ENCODE data around the gene HCFC1R1. TPM values are rescaled to one million over a fixed set of nuclear protein-coding genes. Genes with fewer than 3 reads are reported as not detected.
A peak's percentile ranks its signal among the peaks of the same experiment; 100 is the strongest.

Gene HCFC1R1
- total and polyA plus RNA-seq, 2 donors = 19.0 to 56.0 TPM

DNA sequence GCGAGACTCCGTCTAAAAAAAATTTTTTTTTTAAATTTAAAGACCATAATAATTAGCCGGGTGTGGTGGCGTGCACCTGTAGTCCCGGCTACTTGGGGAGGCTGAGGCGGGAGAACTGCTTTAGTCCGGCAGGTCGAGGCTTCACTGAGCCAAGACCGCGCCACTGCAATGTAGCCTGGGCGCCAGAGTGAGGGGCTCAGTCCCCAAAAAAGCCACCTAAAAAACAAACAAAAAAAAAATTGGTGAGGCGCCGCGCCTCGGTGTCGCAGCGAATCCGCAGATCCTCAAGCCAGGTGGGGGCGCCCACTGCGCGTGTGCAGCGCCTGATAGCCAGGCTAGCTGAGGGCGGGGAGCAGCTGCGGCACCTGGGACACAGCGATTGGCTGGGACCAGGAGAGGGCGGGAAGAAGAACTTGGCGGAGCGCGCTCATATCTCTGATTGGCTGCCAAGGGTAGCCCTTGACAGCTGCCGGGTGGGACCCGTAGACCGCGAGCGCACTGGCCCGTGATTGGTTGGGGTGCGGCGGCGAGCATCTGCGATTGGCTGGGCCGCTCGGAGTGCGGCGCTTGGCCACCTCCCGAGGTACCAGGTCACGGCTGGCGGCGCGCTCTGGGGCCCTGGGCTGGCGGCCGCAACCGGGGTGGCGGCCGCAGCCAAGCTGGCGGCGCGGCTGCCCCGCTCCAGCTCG lies 20.0 kb downstream of the HCFC1R1 start:
- H3K27me3 ChIP-seq (ENCODE audit: control insufficient read depth in 2 of 2, insufficient read depth in 1 of 2, low read length in 1 of 2) = peaks cover 10 to 61% of the 10 kb centered on the region in 2 donors
- H3K4me3 ChIP-seq (ENCODE audit: low read length in 2 of 2) = peak overlapping the region in 1 of 2 donors; percentile 61
- peak; percentile 93 to 99 (median 97) for DNase-seq (ENCODE audit: low read depth in 6 of 9, low spot score in 9 of 9)
- no peaks in the 10 kb centered on the region for H3K36me3 ChIP-seq (ENCODE audit: control insufficient read depth in 2 of 2, insufficient read depth in 2 of 2, low read length in 1 of 2)
- WGBS = 9% methylated on average over 58 of the region's 58 CpGs
- peaks cover 0 to 4% of the 10 kb centered on the region in 2 donors for H3K9me3 ChIP-seq (ENCODE audit: control insufficient read depth in 2 of 2, insufficient read depth in 1 of 2, low read length in 1 of 2)
- H3K27ac ChIP-seq (ENCODE audit: low read depth in 1 of 2, low read length in 1 of 2) = no peak overlapping the region
- H3K4me1 ChIP-seq (ENCODE audit: control insufficient read depth in 2 of 2, insufficient read depth in 2 of 2, low read length in 2 of 2) = peaks cover 23 to 39% of the 10 kb centered on the region in 2 donors

- Histone ChIP-seq H3K36me3 (ENCODE audit: control insufficient read depth in 2 of 2, insufficient read depth in 2 of 2, low read length in 1 of 2) (no peaks in the 10 kb centered on the region), H3K4me1 (ENCODE audit: control insufficient read depth in 2 of 2, insufficient read depth in 2 of 2, low read length in 2 of 2) (peaks cover 4 to 15% of the 10 kb centered on the region in 2 donors), H3K9me3 (ENCODE audit: control insufficient read depth in 2 of 2, insufficient read depth in 1 of 2, low read length in 1 of 2) (no peaks in the 10 kb centered on the region), H3K27ac (ENCODE audit: low read depth in 1 of 2, low read length in 1 of 2) (no peak overlapping the region), H3K4me3 (ENCODE audit: low read length in 2 of 2) (no peak overlapping the region), H3K27me3 (ENCODE audit: control insufficient read depth in 2 of 2, insufficient read depth in 1 of 2, low read length in 1 of 2) (peaks cover 10 to 58% of the 10 kb centered on the region in 2 donors)
- DNase-seq (ENCODE audit: low read depth in 6 of 9, low spot score in 9 of 9) = no peak
- 97% methylated on average over 12 of the region's 12 CpGs for WGBS
These were observed 22.4 kb downstream of the HCFC1R1 start for GRCh38 chr16:3001316-3001715.

- Histone ChIP-seq H3K4me3 (ENCODE audit: low read length in 2 of 2) (no peak overlapping the region), H3K4me1 (ENCODE audit: control insufficient read depth in 2 of 2, insufficient read depth in 2 of 2, low read length in 2 of 2) (peaks cover 4 to 9% of the 10 kb centered on the region in 2 donors), H3K27me3 (ENCODE audit: control insufficient read depth in 2 of 2, insufficient read depth in 1 of 2, low read length in 1 of 2) (peaks cover 8 to 51% of the 10 kb centered on the region in 2 donors), H3K27ac (ENCODE audit: low read depth in 1 of 2, low read length in 1 of 2) (no peak overlapping the region), H3K36me3 (ENCODE audit: control insufficient read depth in 2 of 2, insufficient read depth in 2 of 2, low read length in 1 of 2) (no peaks in the 10 kb centered on the region), H3K9me3 (ENCODE audit: control insufficient read depth in 2 of 2, insufficient read depth in 1 of 2, low read length in 1 of 2) (no peaks in the 10 kb centered on the region)
- 98% methylated on average over 4 of the region's 4 CpGs for WGBS
- DNase-seq (ENCODE audit: low read depth in 6 of 9, low spot score in 9 of 9) = no peak
These were observed 23.2 kb downstream of the HCFC1R1 start for GRCh38 chr16:3000540-3000939.

DNA sequence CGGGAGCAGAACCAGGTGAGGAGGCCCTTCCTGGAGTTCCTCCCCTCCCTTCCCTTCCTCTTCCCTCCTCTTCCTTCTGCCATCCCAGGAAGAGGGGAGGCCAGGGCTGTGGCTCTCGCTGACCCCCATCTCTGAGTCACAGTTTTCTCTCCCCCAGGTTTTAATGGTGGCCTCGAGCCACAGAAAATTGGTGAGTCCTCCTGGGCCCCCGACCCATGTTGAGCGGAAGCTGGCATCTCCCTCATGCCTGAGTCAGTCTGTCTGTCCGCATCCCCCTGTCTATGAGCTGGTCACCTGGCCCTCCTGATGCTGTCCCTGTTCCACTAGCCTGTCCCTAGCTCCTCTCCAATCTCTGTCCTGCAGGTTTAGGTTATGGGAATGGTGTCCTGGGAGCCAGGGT lies 23.8 kb downstream of the HCFC1R1 start:
- 93% methylated on average over 6 of the region's 6 CpGs for whole genome bisulfite sequencing
- no peak for DNase-seq (ENCODE audit: low read depth in 6 of 9, low spot score in 9 of 9)
- H3K9me3 ChIP-seq (ENCODE audit: control insufficient read depth in 2 of 2, insufficient read depth in 1 of 2, low read length in 1 of 2) = no peaks in the 10 kb centered on the region
- H3K4me3 ChIP-seq (ENCODE audit: low read length in 2 of 2) = no peak overlapping the region
- no peak overlapping the region for H3K27ac ChIP-seq (ENCODE audit: low read depth in 1 of 2, low read length in 1 of 2)
- H3K36me3 ChIP-seq (ENCODE audit: control insufficient read depth in 2 of 2, insufficient read depth in 2 of 2, low read length in 1 of 2) = no peaks in the 10 kb centered on the region
- peaks cover 6 to 46% of the 10 kb centered on the region in 2 donors for H3K27me3 ChIP-seq (ENCODE audit: control insufficient read depth in 2 of 2, insufficient read depth in 1 of 2, low read length in 1 of 2)
- H3K4me1 ChIP-seq (ENCODE audit: control insufficient read depth in 2 of 2, insufficient read depth in 2 of 2, low read length in 2 of 2) = peaks cover 3 to 8% of the 10 kb centered on the region in 2 donors

DNA sequence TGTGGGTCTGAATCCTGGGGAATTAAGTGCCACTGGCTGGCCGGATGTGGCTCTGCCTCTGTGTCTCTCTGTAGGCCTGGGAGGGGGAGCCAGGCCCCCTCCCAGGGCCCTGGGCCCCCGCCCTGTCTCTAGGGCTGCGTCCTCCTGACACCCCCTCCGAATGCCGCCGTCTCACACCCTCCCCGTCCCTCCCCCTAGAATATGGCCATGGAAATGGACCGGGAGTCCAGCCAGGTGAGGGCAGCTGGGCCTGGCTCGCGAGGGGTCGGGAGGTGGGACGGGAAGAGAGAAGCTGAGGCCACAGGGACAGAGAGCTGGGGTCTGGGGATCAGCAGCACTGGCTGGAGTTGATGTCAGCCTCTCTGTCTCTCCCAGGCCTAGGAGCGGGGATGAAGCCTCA lies 27.4 kb downstream of the HCFC1R1 start:
- Histone ChIP-seq H3K4me1 (ENCODE audit: control insufficient read depth in 2 of 2, insufficient read depth in 2 of 2, low read length in 2 of 2) (peaks cover 0 to 2% of the 10 kb centered on the region in 2 donors), H3K27ac (ENCODE audit: low read depth in 1 of 2, low read length in 1 of 2) (no peak overlapping the region), H3K4me3 (ENCODE audit: low read length in 2 of 2) (no peak overlapping the region), H3K9me3 (ENCODE audit: control insufficient read depth in 2 of 2, insufficient read depth in 1 of 2, low read length in 1 of 2) (no peaks in the 10 kb centered on the region), H3K27me3 (ENCODE audit: control insufficient read depth in 2 of 2, insufficient read depth in 1 of 2, low read length in 1 of 2) (peaks cover 3 to 40% of the 10 kb centered on the region in 2 donors), H3K36me3 (ENCODE audit: control insufficient read depth in 2 of 2, insufficient read depth in 2 of 2, low read length in 1 of 2) (no peaks in the 10 kb centered on the region)
- WGBS = over 99% methylated on average over 13 of the region's 13 CpGs
- no peak for DNase-seq (ENCODE audit: low read depth in 6 of 9, low spot score in 9 of 9)

- Histone ChIP-seq H3K4me3 (ENCODE audit: low read length in 2 of 2) (no peak overlapping the region), H3K27ac (ENCODE audit: low read depth in 1 of 2, low read length in 1 of 2) (peak overlapping the region; percentile 26 to 28), H3K4me1 (ENCODE audit: control insufficient read depth in 2 of 2, insufficient read depth in 2 of 2, low read length in 2 of 2) (peaks cover 0 to 22% of the 10 kb centered on the region in 2 donors), H3K9me3 (ENCODE audit: control insufficient read depth in 2 of 2, insufficient read depth in 1 of 2, low read length in 1 of 2) (no peaks in the 10 kb centered on the region), H3K36me3 (ENCODE audit: control insufficient read depth in 2 of 2, insufficient read depth in 2 of 2, low read length in 1 of 2) (no peaks in the 10 kb centered on the region), H3K27me3 (ENCODE audit: control insufficient read depth in 2 of 2, insufficient read depth in 1 of 2, low read length in 1 of 2) (peaks cover 5 to 33% of the 10 kb centered on the region in 2 donors)
- no peak for DNase-seq (ENCODE audit: low read depth in 6 of 9, low spot score in 9 of 9)
- WGBS = 92% methylated on average over 14 of the region's 14 CpGs
These were observed 31.2 kb downstream of the HCFC1R1 start for GRCh38 chr16:2992383-2993081.

- WGBS = 96% methylated on average over 12 of the region's 12 CpGs
- Histone ChIP-seq H3K27ac (ENCODE audit: low read depth in 1 of 2, low read length in 1 of 2) (no peak overlapping the region), H3K27me3 (ENCODE audit: control insufficient read depth in 2 of 2, insufficient read depth in 1 of 2, low read length in 1 of 2) (peaks cover 5 to 33% of the 10 kb centered on the region in 2 donors), H3K9me3 (ENCODE audit: control insufficient read depth in 2 of 2, insufficient read depth in 1 of 2, low read length in 1 of 2) (no peaks in the 10 kb centered on the region), H3K36me3 (ENCODE audit: control insufficient read depth in 2 of 2, insufficient read depth in 2 of 2, low read length in 1 of 2) (no peaks in the 10 kb centered on the region), H3K4me1 (ENCODE audit: control insufficient read depth in 2 of 2, insufficient read depth in 2 of 2, low read length in 2 of 2) (peaks cover 0 to 28% of the 10 kb centered on the region in 2 donors), H3K4me3 (ENCODE audit: low read length in 2 of 2) (no peak overlapping the region)
- DNase-seq (ENCODE audit: low read depth in 6 of 9, low spot score in 9 of 9) = no peak
These were observed 32.0 kb downstream of the HCFC1R1 start for GRCh38 chr16:2991566-2992261.

DNA sequence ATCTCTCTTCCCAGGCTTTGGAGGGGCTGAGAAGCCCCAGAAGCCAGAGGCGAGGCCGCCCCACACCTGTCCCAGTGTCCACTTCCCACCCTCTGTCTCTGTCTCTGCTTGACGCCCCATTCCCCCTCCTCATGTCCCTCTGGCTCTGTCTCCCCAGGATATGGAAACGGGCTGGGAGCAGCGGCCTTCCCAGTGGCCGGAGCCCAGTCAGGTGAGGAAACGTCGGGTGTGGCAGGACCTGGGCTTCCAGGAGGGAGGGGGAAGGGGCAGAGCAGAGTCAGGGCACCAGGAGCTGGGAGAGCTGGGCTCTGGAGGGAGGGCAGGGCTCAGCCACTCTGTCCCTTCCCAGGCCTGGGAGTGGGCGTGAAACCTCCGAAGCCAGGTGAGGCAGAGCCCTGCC lies 32.9 kb downstream of the HCFC1R1 start:
- Histone ChIP-seq H3K9me3 (ENCODE audit: control insufficient read depth in 2 of 2, insufficient read depth in 1 of 2, low read length in 1 of 2) (no peaks in the 10 kb centered on the region), H3K4me1 (ENCODE audit: control insufficient read depth in 2 of 2, insufficient read depth in 2 of 2, low read length in 2 of 2) (peaks cover 0 to 28% of the 10 kb centered on the region in 2 donors), H3K27ac (ENCODE audit: low read depth in 1 of 2, low read length in 1 of 2) (no peak overlapping the region), H3K27me3 (ENCODE audit: control insufficient read depth in 2 of 2, insufficient read depth in 1 of 2, low read length in 1 of 2) (peaks cover 5 to 36% of the 10 kb centered on the region in 2 donors), H3K4me3 (ENCODE audit: low read length in 2 of 2) (no peak overlapping the region), H3K36me3 (ENCODE audit: control insufficient read depth in 2 of 2, insufficient read depth in 2 of 2, low read length in 1 of 2) (no peaks in the 10 kb centered on the region)
- 91% methylated on average over 10 of the region's 10 CpGs for WGBS
- no peak for DNase-seq (ENCODE audit: low read depth in 6 of 9, low spot score in 9 of 9)

All from thymus (tissue), 11 donors.